Astrocyte (in vitro differentiated cells and primary cell): ENCODE measurements around the gene RALGAPA1.

Experiments
- EZH2 ChIP-seq: IDR thresholded peaks from 2 replicates; pipeline ENCODE4 v1.6.1; 2012; ENCODE audit warnings: mild to moderate bottlenecking, low read length, inconsistent platforms; ENCODE audit not compliant: insufficient read depth
- TF ChIP-seq, protein P1 (sequence below): IDR thresholded peaks from 2 replicates; pipeline ENCODE4 v1.5.1; 2011; ENCODE audit warnings: low read depth, mild to moderate bottlenecking, inconsistent platforms, low read length, moderate library complexity; ENCODE audit not compliant: insufficient read depth

DNA sequence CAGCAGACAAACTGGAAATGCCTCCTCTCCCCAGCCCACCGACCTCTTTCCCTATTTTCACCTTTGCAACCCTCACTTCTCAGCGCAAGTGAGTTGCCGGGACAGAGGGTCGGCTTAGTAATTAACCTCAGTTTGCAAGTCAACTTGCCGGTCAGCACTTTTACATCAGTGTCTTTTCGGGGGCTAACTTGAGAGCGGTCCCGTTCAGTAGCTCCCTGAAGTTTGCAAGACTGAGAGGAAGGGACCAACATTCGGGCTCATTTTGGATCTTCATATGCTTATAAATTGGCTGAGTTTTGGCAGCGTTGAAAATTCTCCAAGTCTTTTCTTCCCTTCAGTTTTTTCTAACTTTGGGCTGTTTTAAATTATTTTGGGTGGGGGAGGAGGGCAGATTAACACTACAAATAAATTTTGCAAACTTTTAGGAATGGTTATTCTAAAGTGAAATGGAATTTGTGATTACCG lies 17.9 kb upstream of the RALGAPA1 start:
- TF ChIP-seq, protein P1, sequence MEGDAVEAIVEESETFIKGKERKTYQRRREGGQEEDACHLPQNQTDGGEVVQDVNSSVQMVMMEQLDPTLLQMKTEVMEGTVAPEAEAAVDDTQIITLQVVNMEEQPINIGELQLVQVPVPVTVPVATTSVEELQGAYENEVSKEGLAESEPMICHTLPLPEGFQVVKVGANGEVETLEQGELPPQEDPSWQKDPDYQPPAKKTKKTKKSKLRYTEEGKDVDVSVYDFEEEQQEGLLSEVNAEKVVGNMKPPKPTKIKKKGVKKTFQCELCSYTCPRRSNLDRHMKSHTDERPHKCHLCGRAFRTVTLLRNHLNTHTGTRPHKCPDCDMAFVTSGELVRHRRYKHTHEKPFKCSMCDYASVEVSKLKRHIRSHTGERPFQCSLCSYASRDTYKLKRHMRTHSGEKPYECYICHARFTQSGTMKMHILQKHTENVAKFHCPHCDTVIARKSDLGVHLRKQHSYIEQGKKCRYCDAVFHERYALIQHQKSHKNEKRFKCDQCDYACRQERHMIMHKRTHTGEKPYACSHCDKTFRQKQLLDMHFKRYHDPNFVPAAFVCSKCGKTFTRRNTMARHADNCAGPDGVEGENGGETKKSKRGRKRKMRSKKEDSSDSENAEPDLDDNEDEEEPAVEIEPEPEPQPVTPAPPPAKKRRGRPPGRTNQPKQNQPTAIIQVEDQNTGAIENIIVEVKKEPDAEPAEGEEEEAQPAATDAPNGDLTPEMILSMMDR, result no peak
- no peak for TF ChIP-seq EZH2
